ENCODE measurements around the gene MLYCD.

Gene MLYCD

DNA sequence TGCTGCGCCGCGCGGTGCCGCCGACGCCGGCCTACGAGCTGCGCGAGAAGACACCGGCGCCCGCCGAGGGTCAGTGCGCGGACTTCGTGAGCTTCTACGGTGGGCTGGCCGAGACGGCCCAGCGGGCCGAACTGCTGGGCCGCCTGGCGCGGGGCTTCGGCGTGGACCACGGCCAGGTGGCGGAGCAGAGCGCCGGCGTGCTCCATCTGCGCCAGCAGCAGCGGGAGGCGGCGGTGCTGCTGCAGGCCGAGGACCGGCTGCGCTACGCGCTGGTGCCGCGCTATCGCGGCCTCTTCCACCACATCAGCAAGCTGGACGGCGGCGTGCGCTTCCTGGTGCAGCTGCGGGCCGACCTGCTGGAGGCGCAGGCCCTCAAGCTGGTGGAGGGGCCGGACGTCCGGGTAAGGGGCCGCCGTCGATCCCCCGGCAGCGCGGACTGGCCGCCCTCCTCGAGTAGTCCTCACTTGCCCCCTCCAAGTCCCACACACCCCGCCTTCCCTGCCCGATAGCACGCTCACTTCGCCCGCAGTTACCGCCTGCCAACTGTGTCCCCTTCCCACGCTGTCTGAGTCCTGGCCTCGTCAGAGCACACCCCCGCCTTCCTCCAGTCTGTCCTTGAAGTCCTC is 470 bp downstream of the MLYCD start:
- peak; percentile 11 to 24 for DNase-seq (ENCODE audit: extremely low read depth in 1 of 2, low read depth in 1 of 2)

DNA sequence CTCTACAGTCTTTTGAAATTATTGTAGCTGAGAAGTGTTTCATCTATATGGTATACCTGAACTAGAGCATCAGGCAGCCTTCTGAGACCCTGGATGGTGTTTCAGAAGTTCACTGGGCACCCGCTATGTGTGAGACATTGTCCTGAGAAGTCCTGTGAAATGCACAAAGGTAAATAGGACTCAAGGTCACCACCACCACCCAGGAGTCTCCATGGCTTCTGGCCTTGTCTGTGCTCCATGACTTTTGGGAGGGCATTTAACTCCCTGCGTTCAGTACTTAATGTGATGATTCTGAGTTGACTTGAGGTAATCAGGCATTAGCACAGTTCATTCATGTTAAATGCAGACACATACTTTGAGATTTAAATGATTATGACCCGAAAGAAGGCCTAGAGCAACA is 1.1 kb downstream of the MLYCD start:
- DNase-seq (ENCODE audit: extremely low read depth in 1 of 2, low read depth in 1 of 2), result no peak

GRCh38 chr16:83900571-83900970 is 1.7 kb downstream of the MLYCD start:
- DNase-seq (ENCODE audit: extremely low read depth in 1 of 2, low read depth in 1 of 2), result no peak

DNA sequence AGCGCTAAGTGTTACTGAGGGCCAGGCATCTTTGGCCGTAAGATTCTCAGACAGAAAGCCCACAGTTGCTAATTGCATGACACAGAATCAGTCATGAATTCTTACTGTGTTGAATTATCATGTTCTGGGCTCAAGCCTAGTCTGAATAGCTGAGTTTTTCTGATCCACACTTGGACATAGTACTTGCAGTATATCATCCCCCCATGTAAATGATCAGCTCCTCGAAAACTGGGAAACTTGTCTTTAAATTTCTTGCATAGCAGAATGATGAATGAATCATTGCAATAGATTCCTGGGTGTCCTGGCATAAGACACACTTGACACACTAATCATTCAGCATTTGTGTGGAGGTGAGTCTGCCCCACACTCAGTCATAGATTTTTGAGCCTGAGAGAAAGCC is 2.2 kb downstream of the MLYCD start:
- DNase-seq (ENCODE audit: extremely low read depth in 1 of 2, low read depth in 1 of 2), result no peak

- DNase-seq (ENCODE audit: extremely low read depth in 1 of 2, low read depth in 1 of 2), result no peak
Observed at GRCh38 chr16:83903751-83904150, 4.8 kb downstream of the MLYCD start.

DNA sequence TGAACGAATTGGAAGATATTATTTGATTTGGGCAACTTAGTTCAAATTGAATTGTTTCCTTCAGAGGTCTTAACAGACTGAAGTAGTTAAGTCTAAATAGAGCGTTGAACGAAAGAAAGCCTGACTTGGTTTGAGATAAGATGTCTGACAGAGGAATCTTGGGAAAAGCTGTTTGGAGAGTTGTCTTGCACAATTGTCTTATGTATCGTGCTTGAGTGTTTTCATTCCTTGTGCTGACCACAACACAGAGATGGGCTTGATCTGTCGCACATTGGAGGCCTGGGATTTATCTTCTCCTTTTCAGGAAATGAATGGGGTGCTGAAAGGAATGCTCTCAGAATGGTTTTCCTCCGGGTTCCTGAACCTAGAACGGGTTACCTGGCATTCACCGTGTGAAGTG is 7.8 kb downstream of the MLYCD start:
- no peak for DNase-seq (ENCODE audit: extremely low read depth in 1 of 2, low read depth in 1 of 2)

DNA sequence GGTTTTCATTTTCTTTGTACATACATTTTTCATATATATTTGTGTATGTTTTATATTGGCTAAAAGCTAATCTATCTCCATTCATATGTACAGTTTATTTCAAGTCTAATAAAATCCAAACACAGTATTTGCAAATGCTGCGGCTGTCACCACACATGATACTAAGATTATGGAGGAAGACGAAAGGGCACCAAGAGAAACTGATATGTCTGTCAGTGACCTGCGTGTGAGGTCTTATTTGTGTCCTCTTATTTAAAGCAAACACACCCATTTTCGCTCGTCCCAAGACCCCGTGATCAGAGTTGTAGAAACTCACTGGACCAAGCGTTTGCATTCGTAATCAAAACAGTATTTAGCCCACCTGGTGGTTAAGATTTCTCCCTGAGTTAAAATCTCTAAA is 8.2 kb downstream of the MLYCD start:
- no peak for DNase-seq (ENCODE audit: extremely low read depth in 1 of 2, low read depth in 1 of 2)

- no peak for DNase-seq (ENCODE audit: extremely low read depth in 1 of 2, low read depth in 1 of 2)
Observed at GRCh38 chr16:83907631-83908250, 8.8 kb downstream of the MLYCD start.

- DNase-seq (ENCODE audit: extremely low read depth in 1 of 2, low read depth in 1 of 2), result no peak
Observed at GRCh38 chr16:83908798-83909197, 9.9 kb downstream of the MLYCD start.

DNA sequence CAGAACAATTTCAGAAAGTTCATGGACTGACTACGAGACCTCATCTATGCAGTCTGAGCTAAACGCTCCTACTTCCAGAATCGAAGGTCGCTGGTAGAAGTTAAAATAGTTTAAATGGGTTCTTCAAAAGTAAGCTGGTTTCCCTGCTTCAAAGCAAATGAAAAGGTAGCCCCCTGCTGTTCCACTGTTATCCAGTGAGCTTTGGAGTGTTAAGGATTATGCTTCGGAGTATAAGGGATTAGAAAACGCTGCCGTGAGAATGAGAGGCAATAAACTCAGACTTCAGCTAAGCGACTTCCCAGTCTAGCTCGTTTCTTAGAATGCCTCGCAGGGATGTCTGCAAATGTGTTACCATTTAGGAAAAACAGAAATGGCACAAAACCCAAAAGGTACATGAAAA is 12.4 kb downstream of the MLYCD start:
- no peak for DNase-seq (ENCODE audit: extremely low read depth in 1 of 2, low read depth in 1 of 2)

GRCh38 chr16:83912519-83913244 is 13.8 kb downstream of the MLYCD start:
- no peak for DNase-seq (ENCODE audit: extremely low read depth in 1 of 2, low read depth in 1 of 2)

GRCh38 chr16:83913245-83913633 is 14.3 kb downstream of the MLYCD start:
- DNase-seq (ENCODE audit: extremely low read depth in 1 of 2, low read depth in 1 of 2), result no peak

DNA sequence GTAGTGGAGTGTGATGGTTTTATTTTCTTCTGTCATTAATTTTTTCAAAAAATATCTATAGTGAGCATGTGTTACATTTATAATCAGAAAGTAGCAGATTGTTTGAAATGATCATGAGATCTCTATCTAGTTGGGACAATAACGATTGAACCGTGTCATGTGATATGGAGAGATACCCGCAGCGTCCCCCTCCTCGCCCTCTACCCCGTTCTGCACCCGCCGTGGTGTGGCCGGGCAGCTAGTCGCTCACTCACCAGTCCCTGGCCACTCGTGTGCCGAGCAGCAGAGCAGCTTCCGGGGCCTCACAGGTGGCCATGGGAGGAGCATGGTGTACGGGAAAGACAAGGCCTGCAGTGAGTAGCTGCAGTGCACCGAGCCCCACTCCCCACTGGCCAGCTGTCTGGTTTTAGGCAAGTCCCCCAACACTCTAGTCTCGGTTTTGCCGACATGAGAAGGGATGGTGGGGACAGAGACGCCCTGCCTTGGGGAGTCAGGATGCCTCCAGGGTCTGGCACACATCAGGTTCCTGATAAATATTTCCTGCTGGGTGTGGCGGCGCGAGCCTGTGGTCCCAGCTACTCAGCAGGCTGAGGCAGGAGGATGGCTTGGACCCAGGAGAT is 15.3 kb downstream of the MLYCD start:
- DNase-seq (ENCODE audit: extremely low read depth in 1 of 2, low read depth in 1 of 2), result no peak

- no peak for DNase-seq (ENCODE audit: extremely low read depth in 1 of 2, low read depth in 1 of 2)
Observed at GRCh38 chr16:83915081-83915480, 16.2 kb downstream of the MLYCD start.

DNA sequence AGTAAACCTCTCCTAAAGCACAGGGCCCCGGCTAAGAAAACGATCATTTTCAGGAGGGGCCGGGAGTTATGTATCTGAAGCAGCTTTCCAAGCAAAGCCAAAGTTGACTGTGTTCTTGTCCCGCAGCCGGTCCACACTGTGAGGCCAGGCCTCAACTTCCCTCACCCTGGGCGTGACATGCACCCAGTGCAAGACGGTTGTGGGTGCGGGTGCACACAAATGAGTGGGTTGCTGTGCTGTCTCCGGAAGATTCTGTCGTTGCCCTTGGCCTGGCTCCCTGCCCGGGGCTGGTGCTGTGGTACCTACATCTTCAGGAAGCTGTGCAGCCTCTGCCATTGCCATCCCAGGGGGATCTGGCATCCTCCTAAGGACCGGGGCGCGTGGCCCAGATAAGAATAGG is 16.6 kb downstream of the MLYCD start:
- no peak for DNase-seq (ENCODE audit: extremely low read depth in 1 of 2, low read depth in 1 of 2)

DNA sequence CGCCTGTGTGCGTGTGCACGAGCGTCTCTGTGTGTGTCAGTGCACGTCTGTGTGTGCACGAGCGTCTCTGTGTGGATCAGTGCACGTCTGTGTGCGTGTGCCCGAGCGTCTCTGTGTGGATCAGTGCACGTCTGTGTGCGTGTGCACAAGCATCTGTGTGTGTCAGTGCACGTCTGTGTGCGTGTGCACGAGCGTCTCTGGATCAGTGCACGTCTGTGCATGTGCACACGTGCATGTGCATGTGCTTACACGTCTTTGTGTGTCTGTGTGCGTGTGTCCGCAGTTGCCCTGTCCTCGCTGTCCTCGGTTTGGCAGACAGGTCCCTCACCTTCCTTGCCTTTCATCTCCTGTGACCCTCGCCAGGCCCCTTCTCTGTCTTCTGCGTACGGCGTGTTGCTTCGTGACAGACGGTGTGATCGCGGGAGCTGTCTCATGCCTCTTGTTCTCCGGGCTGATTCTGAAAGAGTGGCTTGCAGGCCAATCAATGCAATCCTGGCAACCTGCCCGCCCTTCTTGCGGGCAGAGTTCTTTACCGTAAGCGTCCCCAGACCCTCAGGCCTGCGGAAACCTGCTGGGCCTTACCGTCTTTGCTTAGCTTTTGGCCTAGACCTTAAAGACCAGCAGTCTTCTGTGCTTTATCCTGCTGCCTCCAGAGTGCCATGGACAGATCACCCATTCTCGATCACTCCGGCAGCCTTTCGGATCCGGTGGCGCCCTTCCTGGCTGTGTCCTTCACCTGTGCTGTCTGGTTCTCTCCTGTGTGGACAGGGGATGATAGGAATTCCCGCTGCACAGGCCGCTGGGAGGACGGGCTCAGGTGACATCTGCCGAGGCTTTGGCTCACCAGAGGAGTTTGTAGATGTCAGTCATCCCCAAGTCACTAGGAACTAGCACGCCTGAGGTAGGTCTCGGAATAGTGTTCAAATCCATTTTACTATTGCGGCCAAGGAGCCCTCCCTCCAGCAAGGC is 18.5 kb downstream of the MLYCD start:
- DNase-seq (ENCODE audit: extremely low read depth in 1 of 2, low read depth in 1 of 2), result no peak

GRCh38 chr16:83920894-83921491 is 22.1 kb downstream of the MLYCD start:
- DNase-seq (ENCODE audit: extremely low read depth in 1 of 2, low read depth in 1 of 2), result no peak

DNA sequence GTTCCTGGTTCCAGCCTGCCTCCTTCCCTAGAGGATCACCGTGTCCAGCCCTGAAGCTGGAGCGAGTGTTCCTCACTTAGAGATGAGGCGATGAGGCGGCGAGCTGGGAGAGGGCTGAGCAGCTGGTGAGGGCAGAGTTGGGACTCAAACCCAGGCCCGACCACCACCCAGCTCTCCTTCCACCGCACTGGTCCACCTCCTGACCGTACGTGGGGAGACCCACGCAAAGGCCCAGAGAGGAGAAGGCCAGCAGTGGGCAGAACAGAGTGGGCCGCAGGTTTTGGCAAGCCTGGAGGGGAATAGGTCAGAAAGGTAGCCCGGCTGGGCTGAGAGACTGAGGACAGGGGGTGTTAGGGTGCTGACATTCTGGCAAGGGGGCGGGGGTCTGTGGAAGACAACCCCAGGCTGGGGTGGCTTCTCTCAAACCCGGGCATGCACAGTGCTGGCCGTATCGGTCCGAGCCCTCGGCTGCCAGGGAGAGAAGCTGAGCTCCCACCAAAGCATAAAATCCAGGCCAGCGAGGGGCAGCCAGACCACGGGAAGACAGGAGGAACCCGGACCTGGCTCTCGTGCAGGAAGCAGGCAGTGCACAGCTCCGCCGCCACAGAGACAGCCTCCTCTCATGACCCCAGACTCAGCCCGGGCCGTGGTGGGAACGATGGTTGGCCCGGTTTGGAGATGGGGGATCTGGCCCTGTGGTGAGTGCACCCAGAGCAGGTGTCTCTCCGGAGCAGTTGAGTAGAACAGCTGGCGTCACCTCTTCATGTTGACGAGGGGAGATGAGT is 24.9 kb downstream of the MLYCD start:
- DNase-seq (ENCODE audit: extremely low read depth in 1 of 2, low read depth in 1 of 2), result no peak

GRCh38 chr16:83924686-83925085 is 25.8 kb downstream of the MLYCD start:
- DNase-seq (ENCODE audit: extremely low read depth in 1 of 2, low read depth in 1 of 2), result no peak

All from stimulated activated CD8-positive, alpha-beta memory T cell treated with anti-CD3 and anti-CD28 coated beads, Interleukin-7, amount 100 ng/mL, for 48 hours (primary cell).